HepG2 (cell line): ENCODE results near the gene NISCH. TPM values are rescaled to one million over a fixed set of nuclear protein-coding genes. Genes with fewer than 3 reads are reported as not detected.

ENCODE experiments used
- ATAC-seq: fragments of 200-7000 bp; cut with Tn5 transposase; 3 replicates; pipeline ENCODE4 v1.9.1; 2020; ENCODE audit warnings: mild to moderate bottlenecking, moderate library complexity
- BruUV-seq: library from RNA; stranded (reverse); fragments of 400-500 nt; replicated peaks from 2 replicates; lab custom pipeline; 2021; lab: Mats Ljungman, UMichigan
- CTCF ChIA-PET: fragments of 300-600 bp; formaldehyde crosslinking; extraction: SDS; loops from one replicate; lab custom pipeline; 2021; ENCODE audit warnings: low total read pairs, inconsistent platforms, low intra/inter-chr PET ratio; lab: Yijun Ruan, JAX
- POLR2A ChIA-PET: fragments of 350-600 bp; sonication (Branson Sonifier 250); formaldehyde crosslinking; loops from one replicate; lab custom pipeline; 2020; ENCODE audit warnings: antibody characterized with exemption, inconsistent platforms; lab: Yijun Ruan, JAX
- DNase-seq: peaks from one replicate; pipeline ENCODE4 v3.0.0-alpha.2; 2015; ENCODE audit warnings: low spot score
- FAIRE-seq: peaks from 3 replicates; lab custom pipeline; 2011; peaks lifted over from hg19 to GRCh38; lab: Jason Lieb, UNC
- H2AFZ ChIP-seq: one replicate; pipeline ENCODE4 v1.6.1; 2011; ENCODE audit warnings: low read length, inconsistent platforms
- H3K27ac ChIP-seq: fragments of 300-600 bp; 3 replicates; pipeline ENCODE4 v1.8.0; 2011; ENCODE audit warnings: mixed run types, mild to moderate bottlenecking, mixed read lengths, low read length, inconsistent platforms; ENCODE audit not compliant: insufficient read depth; ENCODE audit errors: extremely low read length
- H3K27me3 ChIP-seq, 2 experiments: fragments of 200-600 bp in 1 of 2; 2 replicates in 1 of 2; 3 replicates in 1 of 2; pipeline versions ENCODE4 v1.6.0 to v1.8.0; 2011; ENCODE audit warnings: low read length in 2 of 2, mild to moderate bottlenecking in 2 of 2, moderate library complexity in 2 of 2, inconsistent platforms in 1 of 2; ENCODE audit not compliant: insufficient read depth in 2 of 2, control insufficient read depth in 1 of 2
- H3K36me3 ChIP-seq, 2 experiments: fragments of 200-600 bp in 1 of 2; replicated peaks in 1 of 2; 2 replicates in 1 of 2; 3 replicates in 1 of 2; pipeline versions ENCODE4 v1.5.1 to v1.8.0; 2011; ENCODE audit warnings: low read length in 2 of 2, inconsistent platforms in 1 of 2; ENCODE audit not compliant: insufficient read depth in 2 of 2, control insufficient read depth in 1 of 2
- H3K4me1 ChIP-seq: 2 replicates; pipeline ENCODE4 v1.5.1; 2012; ENCODE audit warnings: low read length, inconsistent platforms; ENCODE audit not compliant: insufficient read depth
- H3K4me2 ChIP-seq: 2 replicates; pipeline ENCODE4 v1.6.0; 2011; ENCODE audit warnings: low read depth, low read length, inconsistent platforms
- H3K4me3 ChIP-seq, 3 experiments: fragments of 200-600 bp in 1 of 3; sonication (generic), shearing (Covaris generic) in 1 of 3; replicated peaks in 1 of 3; 2 replicates each; pipeline ENCODE4 v1.5.1; 2011 to 2016; ENCODE audit warnings: low read length in 3 of 3, inconsistent platforms in 2 of 3, low read depth in 2 of 3, mild to moderate bottlenecking in 2 of 3, control low read depth in 1 of 3, mixed read lengths in 1 of 3; ENCODE audit not compliant: insufficient read depth in 1 of 3
- H3K79me2 ChIP-seq: one replicate; pipeline ENCODE4 v1.6.1; 2011; ENCODE audit warnings: low read length, inconsistent platforms; ENCODE audit not compliant: insufficient read depth
- H3K9ac ChIP-seq: 2 replicates; pipeline ENCODE4 v1.6.0; 2011; ENCODE audit warnings: mild to moderate bottlenecking, low read depth, low read length, inconsistent platforms; ENCODE audit not compliant: insufficient read depth
- H3K9me3 ChIP-seq: 2 replicates; pipeline ENCODE4 v1.5.1; 2012; ENCODE audit warnings: mild to moderate bottlenecking, low read length
- H4K20me1 ChIP-seq: 2 replicates; pipeline ENCODE4 v1.6.0; 2011; ENCODE audit warnings: inconsistent platforms, mild to moderate bottlenecking, low read length, moderate library complexity; ENCODE audit not compliant: insufficient read depth
- AHR ChIP-seq: IDR thresholded peaks from 2 replicates; pipeline ENCODE4 v1.6.1; 2018; ENCODE audit warnings: missing genetic modification reagents, missing compliant biosample characterization
- ARID2 ChIP-seq: sonication (generic); formaldehyde crosslinking; IDR thresholded peaks from 2 replicates; pipeline ENCODE4 v1.8.1; 2022; ENCODE audit warnings: mild to moderate bottlenecking, missing genetic modification reagents, borderline replicate concordance
- GABPB1 ChIP-seq: IDR thresholded peaks from 2 replicates; pipeline ENCODE4 v1.6.1; 2016; ENCODE audit warnings: mild to moderate bottlenecking, missing genetic modification reagents, moderate library complexity, missing compliant biosample characterization
- GTF2F1 ChIP-seq: fragments of 150-350 bp; IDR thresholded peaks from 2 replicates; pipeline ENCODE4 v1.6.1; 2014; ENCODE audit warnings: low read length
- HNF4G ChIP-seq, 2 experiments: sonication (generic) in 1 of 2; formaldehyde crosslinking in 1 of 2; IDR thresholded peaks; 2 replicates each; pipeline versions ENCODE4 v1.4.0 to v1.6.1; 2011 to 2020; ENCODE audit warnings: borderline replicate concordance in 2 of 2, low read depth in 2 of 2, mild to moderate bottlenecking in 2 of 2, low read length in 1 of 2, missing genetic modification reagents in 1 of 2, moderate library complexity in 1 of 2
- LBX2 ChIP-seq: sonication (generic); formaldehyde crosslinking; IDR thresholded peaks from 2 replicates; pipeline ENCODE4 v1.5.0; 2020; ENCODE audit warnings: missing genetic modification reagents, mild to moderate bottlenecking, borderline replicate concordance
- MAFG ChIP-seq: sonication (generic); formaldehyde crosslinking; IDR thresholded peaks from 2 replicates; pipeline ENCODE4 v1.5.1; 2020; ENCODE audit warnings: mild to moderate bottlenecking, missing genetic modification reagents
- NR2F2 ChIP-seq: IDR thresholded peaks from 2 replicates; pipeline ENCODE4 v1.6.1; 2012; ENCODE audit warnings: low read depth, inconsistent platforms, borderline replicate concordance
- POLR2G ChIP-seq: fragments of 200-400 bp; formaldehyde crosslinking; IDR thresholded peaks from 2 replicates; pipeline ENCODE4 v1.6.1; 2018; ENCODE audit warnings: mild to moderate bottlenecking, low read depth, low read length, moderate library complexity
- SP2 ChIP-seq: sonication (generic); formaldehyde crosslinking; IDR thresholded peaks from 2 replicates; pipeline ENCODE4 v1.5.1; 2020; ENCODE audit warnings: mild to moderate bottlenecking, missing genetic modification reagents
- SP4 ChIP-seq: sonication (generic); formaldehyde crosslinking; IDR thresholded peaks from 2 replicates; pipeline ENCODE4 v1.8.1; 2023; ENCODE audit warnings: mild to moderate bottlenecking, missing genetic modification reagents
- THAP11 ChIP-seq: IDR thresholded peaks from 2 replicates; pipeline ENCODE4 v1.6.1; 2016; ENCODE audit warnings: missing biosample characterization, missing genetic modification reagents
- XBP1 ChIP-seq: sonication (generic); formaldehyde crosslinking; IDR thresholded peaks from 2 replicates; pipeline ENCODE4 v1.5.0; 2020; ENCODE audit warnings: missing genetic modification reagents
- ZFP1 ChIP-seq: IDR thresholded peaks from 2 replicates; pipeline ENCODE4 v1.6.1; 2016
- ZNF12 ChIP-seq: sonication (generic); formaldehyde crosslinking; IDR thresholded peaks from 2 replicates; pipeline ENCODE4 v1.5.0; 2020; ENCODE audit warnings: missing genetic modification reagents
- ZNF180 ChIP-seq: sonication (generic); formaldehyde crosslinking; IDR thresholded peaks from 2 replicates; pipeline ENCODE4 v1.4.0; 2020; ENCODE audit warnings: low read depth, missing genetic modification reagents, borderline replicate concordance
- ZNF543 ChIP-seq: sonication (generic); formaldehyde crosslinking; IDR thresholded peaks from 2 replicates; pipeline ENCODE4 v1.4.0; 2020; ENCODE audit warnings: mild to moderate bottlenecking, missing genetic modification reagents
- ZNF574 ChIP-seq: sonication (generic); formaldehyde crosslinking; IDR thresholded peaks from 2 replicates; pipeline ENCODE4 v1.4.0; 2020; ENCODE audit warnings: missing genetic modification reagents
- ZNF598 ChIP-seq: sonication (generic); formaldehyde crosslinking; IDR thresholded peaks from 2 replicates; pipeline ENCODE4 v1.5.1; 2020; ENCODE audit warnings: mild to moderate bottlenecking, missing genetic modification reagents, borderline replicate concordance
- ZNF616 ChIP-seq: sonication (generic); formaldehyde crosslinking; IDR thresholded peaks from 2 replicates; pipeline ENCODE4 v1.5.0; 2020; ENCODE audit warnings: low read depth, mild to moderate bottlenecking, missing genetic modification reagents
- ZNF850 ChIP-seq: sonication (generic); formaldehyde crosslinking; conservative IDR thresholded peaks from 2 replicates; pipeline ENCODE4 v1.9.0; 2021; ENCODE audit warnings: mild to moderate bottlenecking, missing genetic modification reagents
- WGBS: methylation state at CpG from one replicate; pipeline ENCODE4 v1.1.6; 2017; ENCODE audit warnings: low lambda C conversion rate; 5-methylcytosine and 5-hydroxymethylcytosine counted together
- in situ Hi-C: cut with HindIII; loops from 2 replicates; pipeline ENCODE4 v1.10.0; 2017; ENCODE audit warnings: low pct_unique_long_range_greater_than_20kb; ENCODE audit not compliant: extremely low pct_ligation_motif_present
- intact Hi-C: fragments of 100-400 bp; cut with micrococcal nuclease; formaldehyde crosslinking; loops from one replicate; pipeline ENCODE4 v1.10.0; 2022; ENCODE audit not compliant: unreplicated experiment
- polyA plus RNA-seq, 8 experiments: library from polyadenylated mRNA; depleted of rRNA in 3 of 8; stranded (reverse) in 7 of 8; unstranded in 1 of 8; fragments of >200 nt; fragmentation: Illumina TruSeq in 4 of 8; extraction: Trizol in 4 of 8; gene quantifications; 2 replicates each; pipeline versions ENCODE4 v1.2.1 to v1.2.3, GENCODE V29; 2011 to 2016; ENCODE audit warnings: low read depth in 4 of 8, missing spikeins in 1 of 8, mixed read lengths in 1 of 8; ENCODE audit not compliant: insufficient read depth in 1 of 8
- total RNA-seq, 5 experiments: library from RNA; depleted of rRNA; stranded (reverse); fragments of >200 nt; fragmentation: Illumina TruSeq; extraction: Trizol; gene quantifications; 2 replicates each; pipeline ENCODE4 v1.2.3, GENCODE V29; 2016; ENCODE audit warnings: low read depth in 1 of 5

NISCH gene
- total and polyA plus RNA-seq, 2 of the 13 experiments (the other 11 are each of a cell fraction or from before 2014, with no cell fraction given) = 27.0 to 47.6 TPM

- TF ChIP-seq HNF4G (IDR thresholded peaks at IDR 0.05; ENCODE audit: borderline replicate concordance, low read depth, low read length) (no peak), HNF4G (CRISPR knock-in tag; IDR thresholded peaks at IDR 0.05; ENCODE audit: borderline replicate concordance, low read depth) (no peak), GTF2F1 (no peak), POLR2G (peak; percentile 46; the same call in 1 of the 2 replicates), NR2F2 (peak; percentile 16; the same call in 1 of the 2 replicates), ZNF543 (CRISPR knock-in tag) (no peak), ZFP1 (CRISPR knock-in tag) (no peak), SP4 (CRISPR knock-in tag) (no peak), XBP1 (CRISPR knock-in tag) (peak; percentile 79), ZNF616 (CRISPR knock-in tag) (no peak), ZNF180 (CRISPR knock-in tag) (no peak), ZNF12 (CRISPR knock-in tag) (no peak), AHR (no peak), GABPB1 (CRISPR knock-in tag) (peak; percentile 49; the same call in 1 of the 2 replicates)
- TF ChIP-seq, all 625 proteins: peak for 48
Observed at GRCh38 chr3:52532517-52532837, 77.1 kb downstream of the NISCH start (continued).

GRCh38 chr3:52532838-52533622 lies 77.6 kb downstream of the NISCH start:
- peaks cover 57% of the 10 kb centered on the region for H3K79me2 ChIP-seq
- intact Hi-C loops = loop anchor here (5.0 kb wide), 1 partner anchor 61 kb away; no protein-coding TSS in a partner anchor
- WGBS = 0% methylated on average over 3 of the region's 78 CpGs
- CTCF ChIA-PET = no interaction called here
- BruUV-seq = no TSS peak
- H3K36me3 ChIP-seq = peaks cover 9 to 13% of the 10 kb centered on the region in 2 experiments; a peak in 4 of 5 replicates
- H4K20me1 ChIP-seq = peaks cover 9% of the 10 kb centered on the region
- H3K4me3 ChIP-seq = peak overlapping the region; percentile 65 to 89 (median 87)
- peak overlapping the region; percentile 90 for H3K4me2 ChIP-seq
- no peaks in the 10 kb centered on the region; a peak in 1 of 5 replicates for H3K27me3 ChIP-seq
- no peak overlapping the region for H2AFZ ChIP-seq
- in situ Hi-C loops = no loop called here
- H3K27ac ChIP-seq = peak overlapping the region; percentile 66
- no peaks in the 10 kb centered on the region for H3K9me3 ChIP-seq
- ATAC-seq = no peak
- H3K4me1 ChIP-seq = peaks cover 55% of the 10 kb centered on the region
- H3K9ac ChIP-seq = peak overlapping the region; percentile 85
- POLR2A ChIA-PET = interaction anchor here (1.0 to 1.5 kb wide), 4 partner anchors 10 to 37 kb away, joined by 3 to 5 read pairs (median 4); partner anchors contain the start of gene STAB1
- no peak for FAIRE-seq
- no peak for DNase-seq
- TF ChIP-seq THAP11 = peak; percentile 35; the same call in 1 of the 2 replicates
- TF ChIP-seq SP2 (CRISPR knock-in tag) = peak; percentile 49; the same call in 1 of the 2 replicates
- 0 out of 2 replicates have a peak, but pooled peaks have one; percentile 39 for TF ChIP-seq ARID2 (CRISPR knock-in tag)
- 0 out of 2 replicates have a peak, but pooled peaks have one; percentile 38 for TF ChIP-seq ZNF850 (CRISPR knock-in tag)
- TF ChIP-seq MAFG (CRISPR knock-in tag) = no peak
- no peak for TF ChIP-seq ZNF574 (CRISPR knock-in tag)
- 0 out of 2 replicates have a peak, but pooled peaks have one; percentile 21 for TF ChIP-seq LBX2
- peak; percentile 45; the same call in 1 of the 2 replicates for TF ChIP-seq ZNF598 (CRISPR knock-in tag)
